Endothelial cell of umbilical vein (primary cell): ENCODE data around the gene SEC14L1. TPM values are rescaled to one million over a fixed set of nuclear protein-coding genes. Genes with fewer than 3 reads are reported as not detected.
A peak's percentile ranks its signal among the peaks of the same experiment; 100 is the strongest.

Source experiments
- BruUV-seq: library from RNA; stranded (reverse); fragments of 400-500 nt; replicated peaks from 2 replicates; lab custom pipeline; 2021; lab: Mats Ljungman, UMichigan
- CTCF ChIA-PET: fragments of 300-600, 350-600 bp; sonication (Branson Sonifier 250); formaldehyde crosslinking; loops from one replicate; lab custom pipeline; 2021; ENCODE audit warnings: antibody characterized with exemption, inconsistent platforms; lab: Charles Lee
- POLR2A ChIA-PET: fragments of 300-600, 350-600 bp; sonication (Branson Sonifier 250); formaldehyde crosslinking; loops from one replicate; lab custom pipeline; 2021; ENCODE audit warnings: antibody characterized with exemption, inconsistent platforms; lab: Charles Lee
- DNase-seq: peaks from one replicate; pipeline ENCODE4 v3.0.0-alpha.2; 2011; ENCODE audit warnings: low read depth, low spot score
- FAIRE-seq: peaks from 2 replicates; lab custom pipeline; 2011; peaks lifted over from hg19 to GRCh38; lab: Jason Lieb, UNC
- H2AFZ ChIP-seq: 2 replicates; pipeline ENCODE4 v1.6.0; 2012; ENCODE audit warnings: low read depth, low read length, control low read depth, inconsistent platforms
- H3K27ac ChIP-seq: 2 replicates; pipeline ENCODE4 v1.5.1; 2011; ENCODE audit warnings: low read depth, mild to moderate bottlenecking, control low read depth, low read length, moderate library complexity; ENCODE audit not compliant: insufficient read depth
- H3K27me3 ChIP-seq, 2 experiments: 2 replicates each; pipeline versions ENCODE4 v1.6.0 to v1.6.1; 2011; ENCODE audit warnings: low read length in 2 of 2, mixed read lengths in 1 of 2; ENCODE audit not compliant: control insufficient read depth in 2 of 2, insufficient read depth in 2 of 2
- H3K36me3 ChIP-seq, 2 experiments: 2 replicates in 1 of 2; 3 replicates in 1 of 2; pipeline ENCODE4 v1.5.1; 2011; ENCODE audit warnings: low read length in 2 of 2, mild to moderate bottlenecking in 1 of 2, moderate library complexity in 1 of 2; ENCODE audit not compliant: control insufficient read depth in 2 of 2, insufficient read depth in 2 of 2; ENCODE audit errors: extremely low read depth in 1 of 2
- H3K4me1 ChIP-seq: 3 replicates; pipeline ENCODE4 v1.5.1; 2011; ENCODE audit warnings: mild to moderate bottlenecking, low read length; ENCODE audit not compliant: control insufficient read depth, insufficient read depth; ENCODE audit errors: extremely low read depth
- H3K4me2 ChIP-seq: 2 replicates; pipeline ENCODE4 v1.6.1; 2011; ENCODE audit warnings: low read length, control low read depth, mixed read lengths; ENCODE audit not compliant: insufficient read depth
- H3K4me3 ChIP-seq, 3 experiments: fragments of 200-600 bp in 1 of 3; sonication (generic), shearing (Covaris generic) in 1 of 3; replicated peaks in 1 of 3; 2 replicates each; pipeline ENCODE4 v1.5.1; 2011 to 2016; ENCODE audit warnings: control low read depth in 3 of 3, low read length in 3 of 3, mild to moderate bottlenecking in 2 of 3, inconsistent platforms in 1 of 3, low read depth in 1 of 3, moderate library complexity in 1 of 3; ENCODE audit not compliant: insufficient read depth in 1 of 3
- H3K79me2 ChIP-seq: 2 replicates; pipeline ENCODE4 v1.6.0; 2012; ENCODE audit warnings: low read length, inconsistent platforms; ENCODE audit not compliant: control insufficient read depth, insufficient read depth
- H3K9ac ChIP-seq: replicated peaks from 2 replicates; pipeline ENCODE3; 2011; ENCODE audit warnings: low read length, control low read depth; ENCODE audit not compliant: insufficient read depth; ENCODE audit errors: extremely low read depth
- H3K9me1 ChIP-seq: replicated peaks from 3 replicates; pipeline ENCODE4 v1.6.0; 2011; ENCODE audit warnings: mild to moderate bottlenecking, low read length; ENCODE audit not compliant: control insufficient read depth, insufficient read depth; ENCODE audit errors: extremely low read depth
- H3K9me3 ChIP-seq: replicated peaks from 2 replicates; pipeline ENCODE4 v1.5.1; 2012; ENCODE audit warnings: low read length, inconsistent platforms; ENCODE audit not compliant: control insufficient read depth, insufficient read depth
- H4K20me1 ChIP-seq: replicated peaks from 2 replicates; pipeline ENCODE3; 2011; ENCODE audit warnings: mild to moderate bottlenecking, low read length; ENCODE audit not compliant: control insufficient read depth, insufficient read depth; ENCODE audit errors: extremely low read depth
- EZH2 ChIP-seq: IDR thresholded peaks from 2 replicates; pipeline ENCODE4 v1.6.1; 2012; ENCODE audit warnings: borderline replicate concordance, low read depth, mild to moderate bottlenecking, moderate library complexity, low read length, inconsistent platforms; ENCODE audit not compliant: severe bottlenecking
- FOS ChIP-seq: IDR thresholded peaks from 2 replicates; pipeline ENCODE4 v1.6.1; 2011; ENCODE audit warnings: mild to moderate bottlenecking, low read length, moderate library complexity, borderline replicate concordance; ENCODE audit not compliant: insufficient read depth
- GATA2 ChIP-seq: IDR thresholded peaks from 2 replicates; pipeline ENCODE4 v1.7.0; 2011; ENCODE audit warnings: low read depth, mild to moderate bottlenecking, moderate library complexity, mixed read lengths, low read length; ENCODE audit not compliant: insufficient read length, insufficient read depth
- JUN ChIP-seq: IDR thresholded peaks from 2 replicates; pipeline ENCODE4 v1.6.1; 2011; ENCODE audit warnings: borderline replicate concordance, low read depth; ENCODE audit not compliant: insufficient read length, insufficient read depth
- POLR2A ChIP-seq: IDR thresholded peaks from 2 replicates; pipeline ENCODE4 v1.6.1; 2012; ENCODE audit warnings: low read depth, mild to moderate bottlenecking, control low read depth, low read length
- POLR2AphosphoS5 ChIP-seq: IDR thresholded peaks from 2 replicates; pipeline ENCODE4 v1.6.1; 2012; ENCODE audit warnings: low read depth, mild to moderate bottlenecking, control low read depth, low read length, moderate library complexity; ENCODE audit not compliant: insufficient read depth
- dilution Hi-C: fragments of 300-500 bp; cut with MboI; formaldehyde crosslinking; loops from one replicate; pipeline ENCODE4 v1.15.0; 2019; ENCODE audit warnings: low sequenced_read_pairs; ENCODE audit not compliant: extremely low pct_ligation_motif_present
- intact Hi-C: fragments of 100-400 bp; cut with micrococcal nuclease; formaldehyde crosslinking; loops from one replicate; pipeline ENCODE4 v1.10.0; 2022
- polyA plus RNA-seq, 4 experiments: library from polyadenylated mRNA; depleted of rRNA in 3 of 4; stranded (reverse) in 3 of 4; unstranded in 1 of 4; fragments of >200 nt; gene quantifications; 2 replicates each; pipeline versions ENCODE4 v1.2.1 to v1.2.3, GENCODE V29; 2011 to 2012; ENCODE audit warnings: missing spikeins in 1 of 4
- total RNA-seq: library from RNA; stranded (reverse); gene quantifications from 2 replicates; pipeline ENCODE4 v1.2.3, GENCODE V29; 2021
- TF ChIP-seq, protein P1 (sequence below), 2 donors: IDR thresholded peaks; 1 replicate in 1 of 2; 2 replicates in 1 of 2; pipeline ENCODE4 v1.5.1; 2011; ENCODE audit warnings: low read length in 2 of 2, mild to moderate bottlenecking in 2 of 2, moderate library complexity in 2 of 2, control low read depth in 1 of 2, inconsistent platforms in 1 of 2, low read depth in 1 of 2; ENCODE audit not compliant: insufficient read depth in 1 of 2; ENCODE audit errors: extremely low read depth in 1 of 2
- TF ChIP-seq, protein P2 (sequence below): IDR thresholded peaks from 2 replicates; pipeline ENCODE4 v1.6.1; 2011; ENCODE audit not compliant: insufficient read depth, insufficient read length

SEC14L1 gene
- total and polyA plus RNA-seq, 2 donors (not counting 3 experiments of a cell fraction or from before 2014, with no cell fraction given), result 215 to 631 TPM

DNA sequence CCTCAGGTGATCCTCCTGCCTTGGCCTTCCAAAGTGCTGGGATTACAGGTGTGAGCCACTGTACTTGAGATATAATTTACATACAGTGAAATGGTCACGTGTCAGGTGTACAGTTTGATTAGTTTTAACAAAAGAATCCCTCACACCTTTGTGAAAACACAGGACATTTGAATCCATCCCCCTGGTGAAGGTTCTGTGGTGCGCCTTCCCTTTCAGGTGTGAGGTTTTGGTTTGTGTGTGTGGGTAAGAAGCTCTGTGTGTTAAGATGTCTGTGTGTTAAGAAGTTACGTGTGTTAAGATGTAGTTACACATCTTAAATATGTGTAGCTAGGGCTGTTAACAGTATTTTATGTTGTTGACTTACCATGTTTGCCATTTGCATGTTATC, 4.4 kb downstream of the SEC14L1 start:
- Histone ChIP-seq H3K36me3 (peaks cover 34 to 54% of the 10 kb centered on the region in 2 experiments), H3K9ac (peak overlapping the region; percentile 76)
- no peak for FAIRE-seq

DNA sequence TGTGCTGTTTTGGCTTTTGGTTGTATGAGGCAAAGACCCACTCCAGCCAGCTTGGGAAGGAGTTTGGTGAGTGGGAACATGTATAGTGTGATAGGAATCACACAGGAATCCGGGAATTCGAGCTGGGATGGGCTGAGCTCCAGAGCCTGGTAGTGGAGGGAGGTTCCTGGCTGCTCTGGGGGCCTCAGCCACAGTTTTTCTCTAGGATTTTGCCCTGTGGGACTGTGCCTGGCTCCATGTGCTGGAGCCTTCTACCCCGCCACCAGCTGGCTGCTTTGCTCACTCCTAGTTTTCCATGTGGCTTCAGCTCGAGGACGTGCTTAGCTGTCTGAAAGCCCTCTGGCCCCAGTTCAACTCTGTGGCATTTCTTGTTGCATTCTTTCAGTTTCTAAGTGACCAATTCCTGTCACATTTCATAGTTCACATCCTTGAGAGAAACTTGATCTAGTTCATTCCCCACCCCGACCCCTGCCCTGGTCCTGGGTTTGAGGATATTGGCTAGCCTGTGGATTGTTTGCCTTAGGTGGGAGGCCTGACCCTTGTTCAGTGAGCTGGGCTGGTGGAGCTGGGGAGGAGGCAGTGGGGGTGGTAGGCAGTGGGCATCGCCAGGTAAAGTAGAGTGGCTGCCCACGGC, 5.0 kb downstream of the SEC14L1 start:
- peaks cover 98% of the 10 kb centered on the region for H3K79me2 ChIP-seq
- H3K36me3 ChIP-seq, result peaks cover 37 to 59% of the 10 kb centered on the region in 2 experiments
- ChIA-PET POLR2A (interaction anchor here (0.6 to 1.7 kb wide), 6 partner anchors 20 to 156 kb away, joined by 3 to 8 read pairs (median 4); no protein-coding TSS in a partner anchor), CTCF (interaction anchor here (0.6 to 2.6 kb wide), 18 partner anchors 9 to 278 kb away, joined by 3 to 20 read pairs (median 4); partner anchors contain the start of gene MGAT5B)
- H2AFZ ChIP-seq, result no peak overlapping the region
- intact Hi-C loops (loop anchor here (1.0 to 5.0 kb wide), 3 partner anchors 20 to 92 kb away; no protein-coding TSS in a partner anchor), dilution Hi-C loops (no loop called here)
- no peaks in the 10 kb centered on the region for H3K9me3 ChIP-seq
- H3K27me3 ChIP-seq, result no peaks in the 10 kb centered on the region
- DNase-seq (peak; percentile 80), FAIRE-seq (peak; percentile 86)
- no peaks in the 10 kb centered on the region for H3K9me1 ChIP-seq
- BruUV-seq, result no TSS peak
- H3K4me2 ChIP-seq, result peak overlapping the region; percentile 99
- peak overlapping the region; percentile 76 for H3K9ac ChIP-seq
- H3K27ac ChIP-seq, result peak overlapping the region; percentile 97
- peaks cover 84% of the 10 kb centered on the region for H3K4me1 ChIP-seq
- TF ChIP-seq POLR2A (peak; percentile 23), FOS (no peak), GATA2 (peak; percentile 34), POLR2AphosphoS5 (peak; percentile 48), EZH2 (no peak)
- TF ChIP-seq, protein P1, sequence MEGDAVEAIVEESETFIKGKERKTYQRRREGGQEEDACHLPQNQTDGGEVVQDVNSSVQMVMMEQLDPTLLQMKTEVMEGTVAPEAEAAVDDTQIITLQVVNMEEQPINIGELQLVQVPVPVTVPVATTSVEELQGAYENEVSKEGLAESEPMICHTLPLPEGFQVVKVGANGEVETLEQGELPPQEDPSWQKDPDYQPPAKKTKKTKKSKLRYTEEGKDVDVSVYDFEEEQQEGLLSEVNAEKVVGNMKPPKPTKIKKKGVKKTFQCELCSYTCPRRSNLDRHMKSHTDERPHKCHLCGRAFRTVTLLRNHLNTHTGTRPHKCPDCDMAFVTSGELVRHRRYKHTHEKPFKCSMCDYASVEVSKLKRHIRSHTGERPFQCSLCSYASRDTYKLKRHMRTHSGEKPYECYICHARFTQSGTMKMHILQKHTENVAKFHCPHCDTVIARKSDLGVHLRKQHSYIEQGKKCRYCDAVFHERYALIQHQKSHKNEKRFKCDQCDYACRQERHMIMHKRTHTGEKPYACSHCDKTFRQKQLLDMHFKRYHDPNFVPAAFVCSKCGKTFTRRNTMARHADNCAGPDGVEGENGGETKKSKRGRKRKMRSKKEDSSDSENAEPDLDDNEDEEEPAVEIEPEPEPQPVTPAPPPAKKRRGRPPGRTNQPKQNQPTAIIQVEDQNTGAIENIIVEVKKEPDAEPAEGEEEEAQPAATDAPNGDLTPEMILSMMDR (IDR thresholded peaks at IDR 0.05; ENCODE audit: extremely low read depth in 1 of 2, insufficient read depth in 1 of 2, low read depth in 1 of 2, low read length in 2 of 2), result peak in 1 of 2 donors; percentile 47
- TF ChIP-seq, protein P2, sequence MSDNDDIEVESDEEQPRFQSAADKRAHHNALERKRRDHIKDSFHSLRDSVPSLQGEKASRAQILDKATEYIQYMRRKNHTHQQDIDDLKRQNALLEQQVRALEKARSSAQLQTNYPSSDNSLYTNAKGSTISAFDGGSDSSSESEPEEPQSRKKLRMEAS, result peak; percentile 75
- peaks cover 2% of the 10 kb centered on the region for H4K20me1 ChIP-seq
- peak overlapping the region in 2 of 3 experiments; percentile 23 to 67 for H3K4me3 ChIP-seq

More for the DNA sequence above, 4.4 kb downstream of the SEC14L1 start:
- no peaks in the 10 kb centered on the region for H3K9me3 ChIP-seq
- peak overlapping the region in 2 of 3 experiments; percentile 8 to 67 for H3K4me3 ChIP-seq
- intact Hi-C loops, result loop anchor here (1.0 to 5.0 kb wide), 3 partner anchors 20 to 92 kb away; no protein-coding TSS in a partner anchor
- peak overlapping the region; percentile 99 for H3K4me2 ChIP-seq
- peaks cover 93% of the 10 kb centered on the region for H3K79me2 ChIP-seq
- TSS peak; percentile 53 for BruUV-seq
- ChIA-PET POLR2A (interaction anchor here (1.0 to 1.7 kb wide), 5 partner anchors 20 to 36 kb away, joined by 3 to 8 read pairs (median 3); no protein-coding TSS in a partner anchor), CTCF (interaction anchor here (0.6 to 2.6 kb wide), 16 partner anchors 11 to 277 kb away, joined by 3 to 20 read pairs (median 4); partner anchors contain the start of gene MGAT5B)
- no peaks in the 10 kb centered on the region for H3K9me1 ChIP-seq
- DNase-seq, result no peak
- TF ChIP-seq POLR2A (no peak), JUN (no peak), EZH2 (no peak), FOS (no peak), POLR2AphosphoS5 (no peak)
- TF ChIP-seq, protein P2, result no peak
- dilution Hi-C loops, result no loop called here
- no peaks in the 10 kb centered on the region for H3K27me3 ChIP-seq
- no peaks in the 10 kb centered on the region for H4K20me1 ChIP-seq
- H3K27ac ChIP-seq, result peak overlapping the region; percentile 97
- no peak overlapping the region for H2AFZ ChIP-seq
- H3K4me1 ChIP-seq, result peaks cover 81% of the 10 kb centered on the region
